EL (cell line): ENCODE measurements around the gene C2CD2.
"Not testable (repeated sequence)": the region's sequence is repeated elsewhere in the genome, so short reads cannot be mapped to it uniquely, and the experiment has no call there.

Experiments
- DNase-seq: peaks from one replicate; pipeline ENCODE4 v3.0.0-alpha.2; 2016

C2CD2 gene

DNA sequence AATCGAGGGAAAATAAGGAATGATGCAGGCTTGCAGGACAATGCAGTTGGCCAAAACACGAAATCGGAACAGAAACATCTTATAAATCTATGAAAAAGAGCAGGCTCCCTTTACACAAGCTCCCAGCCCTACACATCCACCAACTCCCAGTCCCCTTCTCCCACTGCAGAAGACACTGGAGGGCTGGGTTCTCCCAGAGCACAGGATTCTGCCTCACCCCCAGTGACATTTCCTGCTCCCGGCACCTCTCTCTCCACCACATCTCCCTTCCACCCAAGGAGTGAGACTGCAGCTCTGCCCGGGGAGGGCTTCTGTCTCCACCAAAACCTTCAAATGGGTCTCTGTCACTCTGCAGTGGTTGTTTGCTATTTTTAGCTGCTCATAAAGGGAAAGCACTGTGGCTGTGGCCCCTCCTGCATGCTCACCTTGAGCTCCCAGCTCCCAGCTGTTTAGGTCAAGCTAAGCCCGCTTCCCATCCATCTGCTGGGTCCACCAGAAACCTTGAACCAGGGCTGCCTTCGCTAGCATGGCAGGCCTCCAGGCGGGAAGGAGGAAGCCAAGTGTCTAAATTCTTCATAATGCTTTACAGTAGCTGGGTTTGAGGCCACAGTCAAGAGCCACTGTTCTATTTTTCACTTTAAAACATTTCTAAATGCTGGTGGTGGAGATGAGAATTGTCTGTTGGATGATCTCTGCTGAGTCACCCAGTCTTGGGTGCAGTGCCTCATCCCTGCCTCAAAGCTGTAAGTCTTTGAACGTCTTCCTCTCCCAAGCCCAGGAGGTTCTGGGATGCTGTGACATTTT lies 3.3 kb upstream of the C2CD2 start:
- DNase-seq: peak; percentile 82

DNA sequence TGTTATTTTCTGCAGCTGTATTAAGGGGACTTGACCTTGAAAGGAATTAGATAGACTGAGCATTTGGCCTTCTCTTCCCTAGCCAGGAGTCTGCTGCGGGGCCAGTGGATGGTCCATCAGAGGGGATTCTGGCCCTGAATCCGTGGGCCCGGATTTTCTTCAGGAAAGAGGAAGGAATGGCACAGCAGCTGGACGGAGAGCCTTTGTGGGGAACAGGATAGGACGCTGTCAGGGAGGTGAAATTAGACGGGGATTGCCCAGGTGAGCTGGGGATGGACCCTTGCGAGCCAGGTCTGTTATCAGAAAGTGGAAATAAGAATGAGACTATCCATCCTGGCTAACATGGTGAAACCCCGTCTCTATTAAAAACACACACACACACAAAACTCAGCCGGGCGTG lies 1.7 kb upstream of the C2CD2 start:
- no peak for DNase-seq

DNA sequence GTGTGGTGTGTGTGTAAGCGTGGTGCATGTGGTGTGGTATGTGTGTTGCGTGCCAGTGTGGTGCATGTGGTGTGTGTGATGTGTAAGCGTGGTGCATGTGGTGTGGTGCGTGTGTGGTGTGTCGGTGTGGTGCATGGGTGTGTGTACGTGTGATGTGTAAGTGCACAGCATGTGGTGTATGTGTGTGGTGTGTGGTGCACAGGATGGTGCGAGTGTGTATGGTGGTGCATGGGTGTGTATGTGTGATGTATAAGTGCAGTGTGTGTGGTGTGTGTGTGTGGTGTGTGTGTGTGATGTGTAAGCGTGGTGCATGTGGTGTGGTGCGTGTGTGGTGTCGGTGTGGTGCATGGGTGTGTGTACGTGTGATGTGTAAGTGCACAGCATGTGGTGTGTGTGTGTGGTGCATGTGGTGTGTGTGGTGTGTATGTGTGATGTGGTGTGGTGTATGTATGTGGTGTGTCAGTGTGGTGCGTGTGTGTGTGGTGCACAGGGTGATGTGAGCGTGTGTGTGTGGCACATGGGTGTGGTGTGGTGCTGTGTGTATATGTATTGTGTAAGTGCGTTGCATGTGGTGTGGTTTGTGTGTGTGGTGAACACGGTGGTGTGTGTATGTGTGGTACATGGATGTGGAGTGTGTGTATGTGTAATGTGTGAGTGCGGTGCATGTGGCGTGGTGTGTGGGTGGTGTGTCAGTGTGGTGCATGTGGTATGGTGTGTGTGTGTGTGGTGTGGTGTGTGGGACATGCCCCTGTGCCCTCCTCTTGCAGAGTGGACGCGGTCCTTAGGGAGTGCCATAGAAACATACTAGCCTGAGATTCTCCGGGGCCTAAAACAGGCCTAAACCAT lies 1.1 kb upstream of the C2CD2 start:
- DNase-seq: no peak

DNA sequence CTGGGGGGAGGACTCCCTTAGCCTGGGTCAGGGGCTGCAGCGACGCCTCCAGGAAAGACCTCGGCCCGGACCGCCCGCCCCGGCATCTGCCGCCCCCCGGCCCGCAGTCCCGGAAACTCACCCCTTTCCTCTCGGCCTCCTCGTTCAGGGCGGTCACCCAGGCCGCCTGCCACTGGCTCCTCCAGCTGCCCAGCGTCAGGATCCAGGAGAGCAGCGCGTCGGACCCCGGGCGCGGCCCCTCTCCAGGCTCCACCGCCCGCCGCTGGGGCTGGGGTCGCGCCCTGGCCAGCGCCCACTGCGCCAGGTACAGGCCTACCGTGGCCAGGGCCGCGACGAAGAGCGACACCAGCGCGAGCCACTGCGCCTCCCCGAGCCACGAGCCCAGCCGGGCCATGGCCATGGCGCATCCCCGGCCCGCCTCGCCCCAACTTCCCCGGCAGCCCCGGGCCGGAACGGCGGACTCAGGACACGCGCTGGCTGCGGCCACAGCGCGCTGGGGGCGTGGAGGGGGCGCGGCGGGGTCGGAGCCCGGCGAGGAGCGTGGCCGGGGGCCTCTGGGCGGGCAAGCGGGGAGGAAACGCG lies 478 bp downstream of the C2CD2 start:
- no peak for DNase-seq

DNA sequence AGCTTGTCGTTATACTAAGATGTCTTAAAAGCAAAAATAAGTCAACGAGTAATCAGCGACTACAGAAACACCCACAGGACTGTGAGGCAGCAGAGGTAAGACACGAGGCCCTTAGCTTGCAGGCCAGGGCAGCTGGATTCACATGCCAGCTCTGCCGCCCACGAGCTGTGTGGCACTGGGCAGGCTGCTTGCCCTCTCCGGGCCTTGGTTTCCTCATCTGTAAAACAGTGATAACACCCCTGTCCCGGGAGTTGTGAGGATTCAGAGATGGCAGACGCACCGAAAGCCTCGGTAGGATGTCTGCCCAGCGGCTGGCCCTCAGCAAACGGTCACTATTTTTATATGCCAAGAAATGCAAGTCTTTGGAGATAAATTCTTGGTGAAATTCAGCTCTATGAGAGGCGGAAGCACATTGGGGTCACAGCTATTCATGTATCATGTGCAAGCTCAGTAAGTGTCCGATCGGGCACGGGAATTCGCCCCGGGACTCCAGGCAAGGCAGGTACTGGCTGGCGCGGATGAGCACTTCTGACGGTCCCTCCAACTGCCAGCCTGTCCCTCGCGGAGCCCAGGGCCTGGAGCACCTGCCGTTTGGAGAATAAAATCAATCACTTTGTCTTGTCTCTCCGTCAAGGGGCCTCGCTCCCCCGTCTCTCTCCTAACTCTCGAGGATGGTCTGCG lies 1.1 kb downstream of the C2CD2 start:
- DNase-seq: no peak

DNA sequence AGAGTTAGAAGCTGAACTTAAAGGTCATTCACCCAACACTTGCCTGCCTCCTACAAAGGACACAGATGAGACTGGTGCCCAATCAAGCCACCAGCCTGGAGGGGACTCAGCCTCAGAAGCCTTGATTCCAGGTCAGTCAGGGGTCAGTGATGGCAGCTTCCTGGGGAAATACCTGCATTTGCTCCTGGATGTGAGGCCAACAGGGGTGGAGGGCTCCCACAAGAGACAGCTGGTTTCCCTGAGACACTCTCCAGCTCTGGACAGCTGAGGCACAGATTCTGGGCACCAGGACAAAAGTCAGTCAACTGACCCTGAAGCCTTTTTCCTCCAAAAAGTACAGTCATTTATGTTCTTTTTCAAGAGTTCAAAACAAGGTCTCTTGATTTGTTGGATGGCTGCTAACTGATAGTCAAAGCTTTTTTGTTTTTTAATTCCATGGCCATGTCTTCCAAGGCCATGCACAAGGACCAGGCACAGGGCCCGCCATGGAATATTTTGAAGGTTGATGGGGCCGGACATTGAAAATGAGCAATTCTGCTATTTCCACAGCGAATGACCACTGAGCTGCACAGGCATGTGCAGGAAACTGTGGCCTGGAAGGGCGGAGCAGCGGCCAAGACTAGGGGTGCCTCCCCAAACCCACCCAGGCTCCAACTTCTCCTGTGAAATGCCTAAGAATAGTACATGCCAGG lies 1.8 kb downstream of the C2CD2 start:
- no peak for DNase-seq

DNA sequence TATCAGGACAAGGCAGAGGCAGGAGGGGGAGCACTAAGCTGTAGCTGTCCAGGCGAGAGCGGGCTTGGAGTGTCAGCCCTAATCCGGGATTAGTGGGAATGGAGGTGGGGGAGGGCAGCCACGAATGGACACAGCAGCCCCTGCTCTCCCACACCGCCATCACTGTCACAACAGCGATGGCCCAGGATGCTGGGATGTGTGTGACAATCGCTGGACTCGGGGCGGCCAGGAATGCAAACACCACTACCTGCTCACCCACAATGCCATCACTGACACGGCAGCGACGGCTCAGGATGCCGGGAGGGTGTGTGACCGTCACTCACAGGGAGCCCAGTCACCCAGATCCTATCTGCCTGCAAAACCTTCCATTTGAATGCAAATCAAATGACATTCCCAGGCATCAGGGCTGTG lies 2.9 kb downstream of the C2CD2 start:
- no peak for DNase-seq

DNA sequence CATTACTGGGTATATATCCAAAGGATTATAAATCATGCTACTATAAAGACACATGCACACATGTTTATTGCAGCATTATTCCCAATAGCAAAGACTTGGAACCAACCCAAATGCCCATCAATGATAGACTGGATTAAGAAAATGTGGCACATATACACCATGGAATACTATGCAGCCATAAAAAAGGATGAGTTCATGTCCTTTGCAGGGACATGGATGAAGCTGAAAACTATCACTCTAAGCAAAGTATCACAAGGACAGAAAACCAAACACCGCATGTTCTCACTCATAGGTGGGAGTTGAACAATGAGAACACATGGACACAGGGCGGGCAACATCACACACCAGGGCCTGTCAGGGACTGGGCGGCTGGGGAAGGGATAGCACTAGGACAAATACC lies 4.2 kb downstream of the C2CD2 start:
- DNase-seq: not testable (repeated sequence)

DNA sequence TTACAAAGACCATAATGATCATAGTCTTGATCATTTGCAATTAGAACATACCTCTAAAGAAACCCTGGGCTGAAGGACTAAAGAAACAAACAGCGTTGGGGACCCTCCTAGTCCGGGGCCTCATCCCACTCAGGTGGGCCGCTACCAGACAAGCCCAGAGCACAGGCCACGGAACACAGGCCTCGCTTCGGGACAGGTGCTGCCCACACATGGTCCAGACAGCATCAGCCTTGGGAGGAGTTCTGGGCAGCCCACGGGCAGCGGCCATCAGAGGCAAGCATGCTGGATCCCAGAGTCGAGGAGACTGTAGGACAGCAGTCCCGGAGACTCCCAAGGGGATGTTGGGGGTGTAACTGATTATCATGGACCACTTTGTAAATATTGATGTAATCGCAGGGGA lies 4.9 kb downstream of the C2CD2 start:
- no peak for DNase-seq

DNA sequence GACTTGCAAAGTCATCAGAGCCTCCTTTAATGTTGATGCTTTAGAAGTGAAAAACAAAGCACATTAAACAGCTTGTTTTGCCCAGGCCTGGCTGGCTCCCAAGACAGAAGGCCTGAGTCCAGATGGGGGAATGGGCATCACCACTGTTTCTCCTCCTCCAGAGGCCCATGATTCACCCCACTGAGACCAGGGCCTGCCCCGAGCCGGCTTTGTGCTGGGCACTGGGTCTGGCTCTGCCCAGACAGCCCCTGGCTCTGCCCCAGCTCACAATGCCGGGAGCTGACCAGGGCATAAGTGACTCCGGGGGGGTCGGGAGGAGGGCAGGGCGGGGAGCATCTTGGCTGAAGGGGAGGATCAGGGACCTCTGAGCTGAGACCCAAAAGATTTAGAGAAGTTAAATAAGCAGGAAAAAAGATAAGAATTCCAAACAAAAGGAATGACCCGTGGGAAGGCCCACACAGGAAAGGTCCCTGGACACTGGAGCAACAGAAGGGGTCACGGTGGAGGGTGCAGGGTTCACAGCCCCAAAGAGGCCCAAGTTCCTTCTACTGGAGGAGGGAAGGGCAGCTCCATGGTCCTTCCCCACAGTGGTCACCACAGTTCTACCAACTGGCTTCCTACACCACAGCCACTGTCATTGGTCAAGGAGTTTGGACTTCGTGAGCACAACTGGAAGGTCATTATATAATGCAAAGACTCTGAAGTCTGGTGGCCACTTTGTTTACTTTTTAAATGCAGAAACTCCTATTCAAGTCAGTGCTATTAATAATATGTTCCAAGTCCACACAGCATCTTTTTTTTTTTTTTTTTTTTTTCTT lies 5.5 kb downstream of the C2CD2 start:
- DNase-seq: peak; percentile 61

DNA sequence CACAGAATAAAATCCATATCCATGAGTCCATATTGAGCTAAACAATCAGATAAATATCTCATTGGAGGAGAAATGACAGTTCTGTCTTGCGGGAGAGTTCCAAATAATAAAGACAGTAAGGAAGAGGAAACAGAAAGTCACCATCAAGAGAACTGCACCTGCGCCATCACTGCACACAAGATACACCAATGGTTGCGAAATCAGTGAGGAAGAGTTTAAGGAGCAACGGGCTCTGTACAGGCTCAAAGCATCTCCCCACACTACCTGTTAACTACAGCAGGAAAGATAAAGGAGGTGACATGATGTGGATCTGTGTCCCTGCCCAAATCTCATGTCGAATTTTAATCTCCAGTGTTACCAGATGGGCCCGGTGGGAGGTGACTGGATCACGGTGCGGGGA lies 7.8 kb downstream of the C2CD2 start:
- DNase-seq: no peak

DNA sequence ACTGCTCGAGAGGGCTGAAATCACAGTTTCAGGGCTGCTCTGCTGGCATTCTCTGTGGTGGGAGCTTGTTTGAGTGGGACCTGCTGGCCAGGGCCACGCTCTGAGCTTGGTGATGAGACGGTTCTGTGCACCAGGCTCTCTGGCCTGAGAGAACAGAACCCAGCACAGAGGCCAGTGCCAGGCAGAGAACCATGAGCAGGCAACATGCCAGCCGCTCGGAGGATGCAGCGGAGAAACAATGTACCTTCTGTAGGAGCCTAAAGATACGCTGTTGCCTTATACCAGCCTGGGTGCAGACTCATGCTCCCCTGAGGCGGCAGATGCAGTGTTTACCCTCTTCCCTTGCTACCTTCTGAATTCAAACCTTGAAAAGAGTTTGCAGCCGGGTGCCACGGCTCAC lies 10.0 kb downstream of the C2CD2 start:
- DNase-seq: no peak

DNA sequence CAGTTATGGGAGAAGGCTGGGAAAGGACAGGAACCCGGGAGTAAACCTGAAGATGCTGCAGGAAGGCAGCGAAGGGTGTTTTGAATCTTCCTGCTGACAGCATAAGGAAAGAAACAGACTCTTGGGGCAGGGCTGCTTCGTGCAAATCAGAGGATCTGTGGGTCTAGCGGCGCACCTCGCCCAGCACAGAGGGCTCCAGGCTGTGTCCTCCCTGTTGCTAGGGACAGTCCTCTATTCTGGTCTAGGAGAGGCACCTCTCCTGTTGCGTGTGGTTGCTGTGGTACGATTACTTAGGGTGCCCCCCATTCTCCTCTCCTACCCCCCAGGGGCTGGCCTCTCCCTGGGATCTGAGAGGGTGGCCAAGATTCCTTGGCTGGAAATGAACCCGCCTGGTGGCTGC lies 11.4 kb downstream of the C2CD2 start:
- DNase-seq: no peak

DNA sequence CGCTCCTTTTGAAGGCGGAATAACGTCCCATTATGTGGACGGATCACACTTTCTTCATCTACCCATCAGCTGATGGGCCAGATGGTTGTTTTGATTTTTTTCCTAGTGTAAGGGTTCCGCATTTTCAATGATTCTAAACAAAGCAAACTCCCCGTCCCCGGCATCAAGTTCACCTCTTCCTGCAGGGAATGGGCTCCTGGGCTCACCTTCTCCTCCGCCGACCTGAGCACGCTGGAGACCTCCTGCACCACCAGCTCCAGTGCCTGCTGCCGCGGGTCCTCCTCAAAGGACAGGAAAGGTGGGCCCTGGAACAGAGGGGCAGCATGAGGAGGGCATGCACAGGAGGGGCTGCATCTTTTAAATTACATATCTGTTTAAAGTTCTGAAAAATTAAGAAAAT lies 11.9 kb downstream of the C2CD2 start:
- no peak for DNase-seq

DNA sequence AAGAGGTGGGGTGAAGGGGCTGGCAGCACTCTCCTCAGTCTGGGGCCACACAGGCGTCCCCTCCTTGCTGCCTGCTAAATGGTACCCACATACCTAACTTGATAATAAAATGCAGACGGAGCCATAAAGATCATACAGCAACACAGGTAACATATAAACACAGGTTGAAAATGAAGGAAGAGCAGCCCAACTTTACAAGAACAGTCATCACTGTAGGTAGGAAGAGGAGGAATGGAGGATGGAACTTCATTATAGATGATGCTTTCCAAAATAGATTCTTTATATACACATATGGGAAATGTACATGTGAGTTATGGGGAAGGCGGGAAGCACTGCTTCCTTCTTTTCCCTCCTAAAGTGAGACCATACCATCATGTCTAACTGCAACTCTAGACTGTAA lies 13.4 kb downstream of the C2CD2 start:
- DNase-seq: no peak

DNA sequence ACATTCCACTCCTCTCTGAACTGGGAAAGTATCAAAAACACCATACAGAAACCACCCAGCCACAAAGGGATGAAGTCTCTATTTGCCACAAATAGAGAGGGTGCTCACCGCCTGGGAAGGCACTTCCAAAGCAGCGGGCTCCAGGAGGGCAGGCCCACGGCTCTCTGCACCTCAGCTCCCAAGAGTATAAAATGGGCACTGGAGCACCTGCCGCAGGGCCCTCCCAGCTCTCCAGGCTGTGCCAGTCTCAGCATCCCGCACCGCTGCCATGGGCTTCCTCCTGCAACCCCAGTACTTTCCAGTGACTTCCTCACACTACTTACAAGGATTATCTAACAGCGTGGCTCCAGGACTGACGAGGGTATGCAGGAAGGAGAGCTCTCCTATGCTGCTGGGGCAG lies 14.4 kb downstream of the C2CD2 start:
- DNase-seq: no peak

DNA sequence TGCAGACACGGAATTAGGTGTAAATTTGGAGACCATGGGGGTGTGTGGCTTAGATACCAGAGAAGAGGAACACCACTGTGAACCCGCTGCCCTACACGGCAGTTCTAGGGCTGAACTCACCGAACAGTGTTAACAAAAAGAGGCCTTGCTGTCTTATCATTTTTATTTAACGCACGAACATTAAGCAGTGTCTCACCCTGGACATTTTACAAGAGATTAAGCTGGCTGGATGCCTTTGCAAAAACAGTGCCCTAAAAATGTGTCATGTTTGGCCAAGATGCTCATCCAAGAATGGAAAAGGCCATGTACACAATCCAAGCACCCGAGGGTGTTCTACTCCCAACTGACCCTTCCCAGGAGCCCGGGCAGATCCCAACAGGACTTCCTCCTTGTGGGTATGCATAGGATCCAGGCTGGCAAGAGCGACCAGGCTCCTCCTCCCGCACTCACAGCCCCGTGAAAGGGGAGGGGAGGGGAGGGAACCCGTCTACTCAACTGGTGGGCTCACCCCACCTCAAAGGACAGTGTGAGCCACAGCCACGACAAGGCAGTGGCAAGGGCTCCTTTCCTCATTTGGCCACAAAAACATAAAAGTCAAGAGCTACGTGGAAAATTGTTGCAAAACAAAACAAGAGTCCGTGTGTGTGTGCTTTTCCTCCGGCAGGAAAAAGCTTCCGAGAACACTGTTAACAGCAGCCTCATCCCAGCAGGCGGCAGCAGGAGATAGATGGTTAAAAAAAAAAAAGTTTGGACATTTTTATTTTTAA lies 20.3 kb downstream of the C2CD2 start:
- peak; percentile 50 for DNase-seq

DNA sequence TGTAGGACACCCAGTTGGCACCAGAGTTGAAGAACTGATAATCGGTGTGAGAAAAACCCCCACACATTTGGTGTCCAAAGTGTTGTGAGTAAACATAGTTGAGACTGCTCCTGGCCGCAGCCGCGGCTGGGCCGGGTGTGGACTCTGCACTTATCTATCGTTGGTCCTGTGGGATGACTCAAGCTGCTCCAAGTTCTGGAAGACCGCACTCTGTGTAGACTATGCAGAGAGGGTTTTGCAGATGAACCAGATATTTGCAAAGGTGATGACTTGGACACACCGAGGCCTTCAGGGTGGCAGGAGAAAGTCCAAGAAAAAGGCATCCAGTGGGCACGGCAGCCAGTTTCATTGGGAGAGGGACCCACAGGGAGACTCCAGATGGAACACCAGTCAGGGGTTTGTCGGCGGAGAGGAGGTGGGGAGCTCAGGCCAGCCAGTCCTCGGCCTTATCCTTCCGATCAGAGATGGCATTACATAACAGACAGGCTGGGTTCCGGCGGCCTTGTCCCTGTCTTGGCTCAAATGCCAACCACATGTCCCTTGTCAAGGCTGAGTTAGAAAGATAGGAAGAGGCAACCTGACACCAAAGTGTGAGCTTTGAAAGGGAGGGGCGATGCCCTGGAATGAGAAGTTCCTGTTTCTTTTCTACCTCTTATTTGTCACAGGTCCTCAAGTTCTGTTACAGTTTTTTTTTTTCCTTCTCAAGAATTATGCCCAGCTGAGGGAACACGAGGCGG lies 21.1 kb downstream of the C2CD2 start:
- peak; percentile 70 for DNase-seq

DNA sequence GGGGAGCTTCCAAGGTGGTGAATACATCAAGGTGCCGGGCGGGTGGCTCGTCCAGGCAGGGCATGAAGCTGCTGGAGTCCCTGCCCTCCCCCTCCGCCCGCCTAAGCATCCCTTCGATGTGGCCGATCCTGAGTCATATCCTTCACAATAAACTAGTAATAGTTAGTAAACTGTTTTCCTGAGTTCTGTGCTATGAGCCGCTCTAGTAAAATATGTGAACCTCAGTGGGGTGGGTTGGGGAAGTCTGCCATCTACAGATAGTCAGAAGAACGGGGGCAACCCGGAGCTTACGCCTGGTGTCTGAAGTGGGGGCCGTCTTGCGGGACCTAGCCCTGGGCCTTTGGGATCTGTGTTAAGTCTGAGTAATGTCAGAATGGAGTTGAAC lies 21.6 kb downstream of the C2CD2 start:
- DNase-seq: peak; percentile 92

DNA sequence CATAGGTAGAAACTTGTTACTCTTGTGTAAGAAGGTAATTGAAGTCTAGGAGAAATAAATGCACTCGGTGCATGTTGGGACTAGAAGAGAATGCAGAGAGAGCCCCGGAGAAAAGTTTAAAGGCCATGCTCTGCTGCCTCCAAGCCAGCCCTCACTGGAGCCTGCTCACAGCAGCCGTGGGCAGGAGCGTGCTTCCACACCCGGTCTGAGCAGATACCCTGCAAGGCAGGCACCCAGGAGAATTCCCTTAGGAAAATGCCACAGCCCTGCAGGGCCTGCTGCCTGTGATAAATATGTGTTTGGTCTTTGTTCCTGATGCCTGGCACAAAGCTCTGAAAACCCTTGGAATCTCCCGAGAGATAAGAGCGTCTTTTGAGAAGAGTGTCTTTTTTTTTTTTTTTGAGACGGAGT lies 22.8 kb downstream of the C2CD2 start:
- no peak for DNase-seq
